Measurements from ENCODE around the gene OLFML1.

Gene OLFML1

GRCh38 chr11:7509966-7510365, 24.7 kb downstream of the OLFML1 start:
- H3K4me2 ChIP-seq (ENCODE audit: low read depth, low read length, poor library complexity, severe bottlenecking), result no peak overlapping the region
- no peaks in the 10 kb centered on the region for H4K20me1 ChIP-seq (ENCODE audit: low read depth, low read length)

DNA sequence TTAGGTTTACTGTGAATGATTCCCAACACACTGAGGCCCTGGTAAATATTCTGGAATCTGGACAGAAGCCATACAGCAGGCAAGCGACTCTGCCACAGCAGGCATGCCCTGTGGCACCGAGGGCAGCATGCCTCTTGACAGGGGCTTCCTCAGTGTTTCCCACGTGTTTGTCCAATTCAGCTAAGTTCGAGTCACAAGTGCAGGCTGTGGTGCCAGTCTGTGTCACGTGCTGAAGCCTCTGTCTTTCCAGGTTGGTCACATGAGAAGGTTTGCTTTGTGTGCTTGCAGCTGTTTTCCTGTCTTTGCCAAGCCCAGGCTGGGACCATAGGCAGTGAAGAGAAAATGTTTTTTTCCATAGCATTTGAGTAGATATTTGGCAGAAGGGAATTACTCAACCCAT, 26.1 kb downstream of the OLFML1 start:
- Histone ChIP-seq H3K9me2 (replicated peaks; ENCODE audit: insufficient read depth, low read length) (no peaks in the 10 kb centered on the region), H3K36me3 (ENCODE audit: low read length) (no peaks in the 10 kb centered on the region), H3K27ac (ENCODE audit: low read depth, low read length) (no peak overlapping the region), H3K79me2 (ENCODE audit: insufficient read depth, low read length) (no peaks in the 10 kb centered on the region), H3K9me3 (ENCODE audit: insufficient read depth, low read length) (no peaks in the 10 kb centered on the region), H3K4me3 (ENCODE audit: insufficient read depth, low read length, poor library complexity, severe bottlenecking) (no peak overlapping the region), H3K4me2 (ENCODE audit: low read depth, low read length, poor library complexity, severe bottlenecking) (no peak overlapping the region), H3K27me3 (ENCODE audit: low read length) (no peaks in the 10 kb centered on the region), H3F3A (ENCODE audit: insufficient read depth) (peaks cover 11% of the 10 kb centered on the region), H4K20me1 (ENCODE audit: low read depth, low read length) (no peaks in the 10 kb centered on the region), H3K9ac (ENCODE audit: low read length) (no peak overlapping the region), H2AFZ (ENCODE audit: low read depth, low read length, severe bottlenecking) (no peak overlapping the region)
- TF ChIP-seq, protein P1, sequence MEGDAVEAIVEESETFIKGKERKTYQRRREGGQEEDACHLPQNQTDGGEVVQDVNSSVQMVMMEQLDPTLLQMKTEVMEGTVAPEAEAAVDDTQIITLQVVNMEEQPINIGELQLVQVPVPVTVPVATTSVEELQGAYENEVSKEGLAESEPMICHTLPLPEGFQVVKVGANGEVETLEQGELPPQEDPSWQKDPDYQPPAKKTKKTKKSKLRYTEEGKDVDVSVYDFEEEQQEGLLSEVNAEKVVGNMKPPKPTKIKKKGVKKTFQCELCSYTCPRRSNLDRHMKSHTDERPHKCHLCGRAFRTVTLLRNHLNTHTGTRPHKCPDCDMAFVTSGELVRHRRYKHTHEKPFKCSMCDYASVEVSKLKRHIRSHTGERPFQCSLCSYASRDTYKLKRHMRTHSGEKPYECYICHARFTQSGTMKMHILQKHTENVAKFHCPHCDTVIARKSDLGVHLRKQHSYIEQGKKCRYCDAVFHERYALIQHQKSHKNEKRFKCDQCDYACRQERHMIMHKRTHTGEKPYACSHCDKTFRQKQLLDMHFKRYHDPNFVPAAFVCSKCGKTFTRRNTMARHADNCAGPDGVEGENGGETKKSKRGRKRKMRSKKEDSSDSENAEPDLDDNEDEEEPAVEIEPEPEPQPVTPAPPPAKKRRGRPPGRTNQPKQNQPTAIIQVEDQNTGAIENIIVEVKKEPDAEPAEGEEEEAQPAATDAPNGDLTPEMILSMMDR (IDR thresholded peaks at IDR 0.05; ENCODE audit: insufficient read depth, low read length, poor library complexity, severe bottlenecking), result no peak
- no peak for TF ChIP-seq EZH2phosphoT487 (conservative IDR thresholded peaks at IDR 0.05; ENCODE audit: low read length)

More at GRCh38 chr11:7509966-7510365, 24.7 kb downstream of the OLFML1 start:
- Histone ChIP-seq H3K36me3 (ENCODE audit: low read length) (no peaks in the 10 kb centered on the region), H2AFZ (ENCODE audit: low read depth, low read length, severe bottlenecking) (no peak overlapping the region), H3K79me2 (ENCODE audit: insufficient read depth, low read length) (no peaks in the 10 kb centered on the region), H3K27ac (ENCODE audit: low read depth, low read length) (no peak overlapping the region), H3K9me3 (ENCODE audit: insufficient read depth, low read length) (no peaks in the 10 kb centered on the region), H3K9ac (ENCODE audit: low read length) (no peak overlapping the region), H3K27me3 (ENCODE audit: low read length) (no peaks in the 10 kb centered on the region), H3F3A (ENCODE audit: insufficient read depth) (peaks cover 11% of the 10 kb centered on the region), H3K4me3 (ENCODE audit: insufficient read depth, low read length, poor library complexity, severe bottlenecking) (no peak overlapping the region), H3K9me2 (replicated peaks; ENCODE audit: insufficient read depth, low read length) (no peaks in the 10 kb centered on the region)
- TF ChIP-seq EZH2phosphoT487 (conservative IDR thresholded peaks at IDR 0.05; ENCODE audit: low read length), result no peak
- TF ChIP-seq, protein P1 (IDR thresholded peaks at IDR 0.05; ENCODE audit: insufficient read depth, low read length, poor library complexity, severe bottlenecking), result no peak

DNA sequence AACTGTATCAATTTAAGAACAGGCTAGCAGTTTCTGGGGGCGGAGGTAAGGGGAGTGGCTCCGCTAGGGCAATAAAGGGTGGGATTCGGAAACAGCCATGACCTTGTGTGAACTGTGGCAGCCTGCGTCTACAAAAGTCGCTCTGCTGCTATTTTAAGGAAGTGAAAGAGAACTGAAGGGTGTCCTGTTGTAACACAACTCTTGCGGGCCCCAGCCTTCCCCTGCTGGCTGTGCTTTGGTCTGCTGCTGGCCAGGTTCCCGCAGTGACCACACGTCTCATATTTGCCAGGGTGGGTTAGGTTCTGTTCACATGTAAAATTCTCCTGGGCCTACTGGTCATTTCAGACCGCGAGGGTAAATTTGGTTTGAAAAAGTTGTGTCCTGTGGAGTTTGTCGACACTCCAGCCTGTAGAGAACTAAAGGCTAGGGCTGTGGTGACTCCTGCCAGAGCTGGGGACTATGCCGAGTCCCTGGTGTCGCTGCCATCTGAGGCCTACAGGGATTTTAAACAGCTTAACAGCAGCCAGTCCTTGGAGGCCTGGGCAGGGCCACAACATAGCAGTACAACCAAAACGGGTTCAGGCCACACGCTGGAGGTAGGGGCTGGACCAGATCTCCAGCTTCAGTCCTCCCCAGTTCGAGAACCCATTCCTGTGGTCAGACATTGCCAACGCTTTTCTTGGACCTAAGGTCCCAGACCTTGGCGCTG, 27.4 kb downstream of the OLFML1 start:
- H3K9me2 ChIP-seq (replicated peaks; ENCODE audit: insufficient read depth, low read length), result no peaks in the 10 kb centered on the region
- peak overlapping the region; percentile 79 for H3K4me2 ChIP-seq (ENCODE audit: low read depth, low read length, poor library complexity, severe bottlenecking)
- TF ChIP-seq EZH2phosphoT487 (conservative IDR thresholded peaks at IDR 0.05; ENCODE audit: low read length), result no peak
- TF ChIP-seq, protein P1 (IDR thresholded peaks at IDR 0.05; ENCODE audit: insufficient read depth, low read length, poor library complexity, severe bottlenecking), result no peak
- H3K9ac ChIP-seq (ENCODE audit: low read length), result peak overlapping the region; percentile 64
- no peaks in the 10 kb centered on the region for H3K36me3 ChIP-seq (ENCODE audit: low read length)
- peaks cover 11% of the 10 kb centered on the region for H3F3A ChIP-seq (ENCODE audit: insufficient read depth)
- H3K9me3 ChIP-seq (ENCODE audit: insufficient read depth, low read length), result no peaks in the 10 kb centered on the region
- no peaks in the 10 kb centered on the region for H3K79me2 ChIP-seq (ENCODE audit: insufficient read depth, low read length)
- peak overlapping the region; percentile 79 for H3K27ac ChIP-seq (ENCODE audit: low read depth, low read length)
- peak overlapping the region; percentile 82 for H2AFZ ChIP-seq (ENCODE audit: low read depth, low read length, severe bottlenecking)
- no peaks in the 10 kb centered on the region for H3K27me3 ChIP-seq (ENCODE audit: low read length)
- no peaks in the 10 kb centered on the region for H4K20me1 ChIP-seq (ENCODE audit: low read depth, low read length)
- peak overlapping the region; percentile 70 for H3K4me3 ChIP-seq (ENCODE audit: insufficient read depth, low read length, poor library complexity, severe bottlenecking)
